Measurements from ENCODE around the gene SPECC1L.

SPECC1L gene

DNA sequence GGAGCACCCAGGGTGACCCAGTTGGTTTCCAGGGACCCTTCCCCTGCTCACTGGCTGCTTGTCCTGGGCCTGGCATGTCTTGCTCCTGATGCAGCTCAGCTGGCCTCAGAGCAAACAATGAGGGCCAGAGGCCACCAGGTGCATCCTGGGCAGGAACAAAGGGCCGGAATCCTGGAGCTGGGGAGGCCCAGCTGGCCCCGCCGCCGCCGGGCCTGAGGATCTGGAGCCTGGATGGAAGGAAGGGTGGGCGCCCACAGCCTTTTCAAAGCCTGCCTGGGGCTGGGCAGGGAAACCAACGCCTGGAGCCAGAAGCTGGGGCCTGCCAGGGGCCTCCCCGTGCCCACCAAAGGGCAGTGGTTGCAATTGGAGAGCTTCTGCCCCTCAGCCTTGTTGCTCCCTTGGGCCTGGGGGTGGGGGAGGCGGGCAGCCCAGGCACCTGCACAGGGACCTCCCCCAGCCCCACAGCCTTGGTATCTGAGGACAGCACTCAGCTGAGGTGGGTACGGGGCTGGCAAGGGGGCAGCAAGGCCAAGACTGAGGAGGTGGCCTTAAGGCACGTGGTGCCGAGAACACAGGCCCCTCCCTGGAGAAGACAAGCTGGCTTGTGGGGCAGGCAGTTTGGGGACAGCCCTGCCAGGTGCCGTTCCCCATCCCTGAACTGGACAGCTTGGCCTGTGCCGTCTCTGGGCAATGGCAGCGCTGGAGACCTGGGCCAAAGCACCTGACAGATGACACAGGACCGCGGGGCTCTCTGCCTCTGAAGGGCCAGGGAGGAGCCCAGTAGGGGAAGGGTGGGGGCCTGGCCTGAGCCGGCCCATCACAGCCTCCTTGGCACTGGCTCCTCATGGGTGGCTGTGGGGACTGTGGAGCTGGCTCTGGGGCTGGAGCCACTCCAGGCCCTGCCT, 149.7 kb downstream of the SPECC1L start:
- TF ChIP-seq FOXP2 (optimal IDR thresholded peaks at IDR 0.05; ENCODE audit: borderline replicate concordance, extremely low read depth, extremely low read length, insufficient read depth), result no peak
- TF ChIP-seq, protein P1, sequence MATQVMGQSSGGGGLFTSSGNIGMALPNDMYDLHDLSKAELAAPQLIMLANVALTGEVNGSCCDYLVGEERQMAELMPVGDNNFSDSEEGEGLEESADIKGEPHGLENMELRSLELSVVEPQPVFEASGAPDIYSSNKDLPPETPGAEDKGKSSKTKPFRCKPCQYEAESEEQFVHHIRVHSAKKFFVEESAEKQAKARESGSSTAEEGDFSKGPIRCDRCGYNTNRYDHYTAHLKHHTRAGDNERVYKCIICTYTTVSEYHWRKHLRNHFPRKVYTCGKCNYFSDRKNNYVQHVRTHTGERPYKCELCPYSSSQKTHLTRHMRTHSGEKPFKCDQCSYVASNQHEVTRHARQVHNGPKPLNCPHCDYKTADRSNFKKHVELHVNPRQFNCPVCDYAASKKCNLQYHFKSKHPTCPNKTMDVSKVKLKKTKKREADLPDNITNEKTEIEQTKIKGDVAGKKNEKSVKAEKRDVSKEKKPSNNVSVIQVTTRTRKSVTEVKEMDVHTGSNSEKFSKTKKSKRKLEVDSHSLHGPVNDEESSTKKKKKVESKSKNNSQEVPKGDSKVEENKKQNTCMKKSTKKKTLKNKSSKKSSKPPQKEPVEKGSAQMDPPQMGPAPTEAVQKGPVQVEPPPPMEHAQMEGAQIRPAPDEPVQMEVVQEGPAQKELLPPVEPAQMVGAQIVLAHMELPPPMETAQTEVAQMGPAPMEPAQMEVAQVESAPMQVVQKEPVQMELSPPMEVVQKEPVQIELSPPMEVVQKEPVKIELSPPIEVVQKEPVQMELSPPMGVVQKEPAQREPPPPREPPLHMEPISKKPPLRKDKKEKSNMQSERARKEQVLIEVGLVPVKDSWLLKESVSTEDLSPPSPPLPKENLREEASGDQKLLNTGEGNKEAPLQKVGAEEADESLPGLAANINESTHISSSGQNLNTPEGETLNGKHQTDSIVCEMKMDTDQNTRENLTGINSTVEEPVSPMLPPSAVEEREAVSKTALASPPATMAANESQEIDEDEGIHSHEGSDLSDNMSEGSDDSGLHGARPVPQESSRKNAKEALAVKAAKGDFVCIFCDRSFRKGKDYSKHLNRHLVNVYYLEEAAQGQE (IDR thresholded peaks at IDR 0.05; ENCODE audit: insufficient read depth in 1 of 2, low read depth in 2 of 2, low read length in 2 of 2), result no peak
- no peak for TF ChIP-seq TAF1 (IDR thresholded peaks at IDR 0.05; ENCODE audit: borderline replicate concordance, insufficient read depth, low read length)

DNA sequence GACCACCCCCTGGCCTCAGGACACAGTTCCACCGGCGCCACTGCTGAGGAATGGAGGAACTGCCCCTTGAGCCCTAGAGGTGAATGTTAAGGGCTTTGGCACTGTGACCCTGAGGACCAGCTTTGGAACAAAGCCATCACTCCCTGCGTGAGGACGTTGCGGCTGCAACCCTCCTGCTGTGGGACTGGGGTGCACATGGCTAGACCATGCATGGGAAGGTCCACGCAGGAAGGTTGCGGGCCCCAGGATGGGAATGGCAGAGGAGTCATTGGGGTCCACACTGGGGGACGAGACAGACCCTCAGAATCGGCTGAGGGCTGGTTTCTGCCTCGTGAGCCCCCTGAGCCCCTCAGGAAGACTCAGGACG, 150.3 kb downstream of the SPECC1L start:
- TF ChIP-seq, protein P1 (IDR thresholded peaks at IDR 0.05; ENCODE audit: insufficient read depth in 1 of 2, low read depth in 2 of 2, low read length in 2 of 2), result no peak
- no peak for TF ChIP-seq POLR2AphosphoS5 (IDR thresholded peaks at IDR 0.05; ENCODE audit: low read depth, low read length)
- TF ChIP-seq SIN3A (IDR thresholded peaks at IDR 0.05; ENCODE audit: borderline replicate concordance, insufficient read depth, low read length), result no peak
- TF ChIP-seq TAF1 (IDR thresholded peaks at IDR 0.05; ENCODE audit: borderline replicate concordance, insufficient read depth, low read length), result no peak
- no peak for TF ChIP-seq FOXP2 (optimal IDR thresholded peaks at IDR 0.05; ENCODE audit: borderline replicate concordance, extremely low read depth, extremely low read length, insufficient read depth)

DNA sequence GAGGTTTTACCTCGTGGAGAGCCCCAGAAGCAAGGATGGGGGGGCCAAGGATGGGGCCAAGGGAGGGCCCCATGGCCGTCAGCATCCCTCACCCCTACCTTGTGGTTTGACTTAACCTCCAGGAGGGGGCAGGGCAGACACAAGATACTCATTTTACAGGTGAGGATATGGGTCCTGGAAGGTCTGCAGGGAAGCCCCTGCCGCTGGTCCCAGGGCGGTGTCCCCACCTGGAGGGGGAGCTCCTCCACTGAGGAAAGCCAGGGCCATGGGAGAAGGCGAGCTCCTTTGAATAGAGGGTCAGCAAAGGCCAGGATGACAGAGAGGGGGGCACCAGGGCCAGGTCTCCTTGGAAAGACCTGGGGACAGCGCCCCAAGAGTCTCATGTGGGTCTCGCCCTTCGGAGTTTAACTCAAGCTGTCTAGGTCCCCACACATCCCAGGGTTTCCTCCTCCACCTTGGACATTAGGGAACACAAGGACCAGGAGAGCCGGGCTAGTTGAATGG, 150.8 kb downstream of the SPECC1L start:
- TF ChIP-seq, protein P1 (IDR thresholded peaks at IDR 0.05; ENCODE audit: insufficient read depth in 1 of 2, low read depth in 2 of 2, low read length in 2 of 2), result no peak
- TF ChIP-seq TAF1 (IDR thresholded peaks at IDR 0.05; ENCODE audit: borderline replicate concordance, insufficient read depth, low read length) (no peak), SIN3A (IDR thresholded peaks at IDR 0.05; ENCODE audit: borderline replicate concordance, insufficient read depth, low read length) (no peak), FOXP2 (optimal IDR thresholded peaks at IDR 0.05; ENCODE audit: borderline replicate concordance, extremely low read depth, extremely low read length, insufficient read depth) (no peak), POLR2AphosphoS5 (IDR thresholded peaks at IDR 0.05; ENCODE audit: low read depth, low read length) (no peak)

DNA sequence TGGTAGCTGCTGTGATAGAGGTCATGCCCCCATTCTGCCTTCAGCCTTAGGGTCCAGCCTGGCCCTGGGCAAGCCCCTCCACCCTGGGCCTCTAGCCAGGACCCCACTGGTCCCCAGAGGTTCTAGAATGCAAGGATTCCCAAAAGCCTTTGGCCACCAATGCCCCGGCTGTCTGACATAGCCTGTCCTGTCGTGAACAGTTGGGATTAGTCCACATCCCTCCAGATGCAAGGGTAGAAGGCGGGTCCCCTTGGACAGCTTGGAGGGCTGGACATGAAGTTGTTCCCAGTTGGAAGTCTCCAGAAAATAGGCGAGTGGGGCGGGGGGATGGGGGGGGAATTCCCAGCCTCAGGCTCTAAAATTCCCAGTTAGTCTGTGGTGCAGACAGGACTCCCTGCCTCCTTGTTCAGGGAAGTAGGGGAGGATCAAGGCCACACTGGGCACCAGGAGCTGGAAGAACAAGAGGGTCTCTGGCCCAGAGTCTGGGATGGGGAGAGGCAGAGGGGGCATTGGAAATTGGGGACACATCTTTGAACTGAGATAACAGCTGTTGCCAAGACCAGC, 151.6 kb downstream of the SPECC1L start:
- TF ChIP-seq, protein P1 (IDR thresholded peaks at IDR 0.05; ENCODE audit: insufficient read depth in 1 of 2, low read depth in 2 of 2, low read length in 2 of 2), result no peak
- TF ChIP-seq POLR2AphosphoS5 (IDR thresholded peaks at IDR 0.05; ENCODE audit: low read depth, low read length) (no peak), FOXP2 (optimal IDR thresholded peaks at IDR 0.05; ENCODE audit: borderline replicate concordance, extremely low read depth, extremely low read length, insufficient read depth) (no peak), SIN3A (IDR thresholded peaks at IDR 0.05; ENCODE audit: borderline replicate concordance, insufficient read depth, low read length) (no peak), TAF1 (IDR thresholded peaks at IDR 0.05; ENCODE audit: borderline replicate concordance, insufficient read depth, low read length) (no peak)
